Measurements from ENCODE around the gene HSD17B14. TPM values are rescaled to one million over a fixed set of nuclear protein-coding genes. Genes with fewer than 3 reads are reported as not detected.

HSD17B14 gene
- total and polyA plus RNA-seq, 9 of the 15 experiments (the other 6 are each of a cell fraction or from before 2014, with no cell fraction given): 0.16 TPM; not detected in 8

DNA sequence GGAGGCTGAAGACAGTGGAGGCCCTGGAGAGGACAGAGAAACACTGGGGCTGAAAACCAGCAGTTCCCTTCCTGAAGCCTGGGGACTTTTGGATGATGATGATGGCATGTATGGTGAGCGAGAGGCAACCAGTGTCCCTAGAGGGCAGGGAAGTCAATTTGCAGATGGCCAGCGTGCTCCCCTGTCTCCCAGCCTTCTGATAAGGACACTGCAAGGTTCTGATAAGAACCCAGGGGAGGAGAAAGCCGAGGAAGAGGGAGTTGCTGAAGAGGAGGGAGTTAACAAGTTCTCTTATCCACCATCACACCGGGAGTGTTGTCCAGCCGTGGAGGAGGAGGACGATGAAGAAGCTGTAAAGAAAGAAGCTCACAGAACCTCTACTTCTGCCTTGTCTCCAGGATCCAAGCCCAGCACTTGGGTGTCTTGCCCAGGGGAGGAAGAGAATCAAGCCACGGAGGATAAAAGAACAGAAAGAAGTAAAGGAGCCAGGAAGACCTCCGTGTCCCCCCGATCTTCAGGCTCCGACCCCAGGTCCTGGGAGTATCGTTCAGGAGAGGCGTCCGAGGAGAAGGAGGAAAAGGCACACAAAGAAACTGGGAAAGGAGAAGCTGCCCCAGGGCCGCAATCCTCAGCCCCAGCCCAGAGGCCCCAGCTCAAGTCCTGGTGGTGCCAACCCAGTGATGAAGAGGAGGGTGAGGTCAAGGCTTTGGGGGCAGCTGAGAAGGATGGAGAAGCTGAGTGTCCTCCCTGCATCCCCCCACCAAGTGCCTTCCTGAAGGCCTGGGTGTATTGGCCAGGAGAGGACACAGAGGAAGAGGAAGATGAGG, 37.4 kb upstream of the HSD17B14 start (continued):
- TF ChIP-seq, protein P1, sequence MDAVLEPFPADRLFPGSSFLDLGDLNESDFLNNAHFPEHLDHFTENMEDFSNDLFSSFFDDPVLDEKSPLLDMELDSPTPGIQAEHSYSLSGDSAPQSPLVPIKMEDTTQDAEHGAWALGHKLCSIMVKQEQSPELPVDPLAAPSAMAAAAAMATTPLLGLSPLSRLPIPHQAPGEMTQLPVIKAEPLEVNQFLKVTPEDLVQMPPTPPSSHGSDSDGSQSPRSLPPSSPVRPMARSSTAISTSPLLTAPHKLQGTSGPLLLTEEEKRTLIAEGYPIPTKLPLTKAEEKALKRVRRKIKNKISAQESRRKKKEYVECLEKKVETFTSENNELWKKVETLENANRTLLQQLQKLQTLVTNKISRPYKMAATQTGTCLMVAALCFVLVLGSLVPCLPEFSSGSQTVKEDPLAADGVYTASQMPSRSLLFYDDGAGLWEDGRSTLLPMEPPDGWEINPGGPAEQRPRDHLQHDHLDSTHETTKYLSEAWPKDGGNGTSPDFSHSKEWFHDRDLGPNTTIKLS (IDR thresholded peaks at IDR 0.05; ENCODE audit: borderline replicate concordance, low read depth): peak; percentile 38; the same call in 1 of the 2 replicates
- no peak for TF ChIP-seq ZNF695 (CRISPR knock-in tag; IDR thresholded peaks at IDR 0.05)
- TF ChIP-seq KHSRP (IDR thresholded peaks at IDR 0.05): peak; percentile 79
- TF ChIP-seq CREB1 (IDR thresholded peaks at IDR 0.05): peak; percentile 74
- TF ChIP-seq CREB1 (CRISPR knock-in tag; IDR thresholded peaks at IDR 0.05): no peak
- peak; percentile 84 for TF ChIP-seq ZNF766 (CRISPR knock-in tag; conservative IDR thresholded peaks at IDR 0.05)
- peak; percentile 91; the same call in 1 of the 2 replicates for TF ChIP-seq ZNF644 (tag; IDR thresholded peaks at IDR 0.05; ENCODE audit: low read depth)
- no peak for TF ChIP-seq PRMT5 (CRISPR knock-in tag; IDR thresholded peaks at IDR 0.05)
- TF ChIP-seq NCOA6 (IDR thresholded peaks at IDR 0.05): no peak; the same call in 1 of the 2 replicates
- TF ChIP-seq NCOA2 (IDR thresholded peaks at IDR 0.05; ENCODE audit: partially characterized antibody in 2 of 2): peak in 1 of 2 experiments; percentile 82
- TF ChIP-seq ZNF24 (IDR thresholded peaks at IDR 0.05): peak; percentile 31; the same call in 1 of the 2 replicates
- TF ChIP-seq, protein P2, sequence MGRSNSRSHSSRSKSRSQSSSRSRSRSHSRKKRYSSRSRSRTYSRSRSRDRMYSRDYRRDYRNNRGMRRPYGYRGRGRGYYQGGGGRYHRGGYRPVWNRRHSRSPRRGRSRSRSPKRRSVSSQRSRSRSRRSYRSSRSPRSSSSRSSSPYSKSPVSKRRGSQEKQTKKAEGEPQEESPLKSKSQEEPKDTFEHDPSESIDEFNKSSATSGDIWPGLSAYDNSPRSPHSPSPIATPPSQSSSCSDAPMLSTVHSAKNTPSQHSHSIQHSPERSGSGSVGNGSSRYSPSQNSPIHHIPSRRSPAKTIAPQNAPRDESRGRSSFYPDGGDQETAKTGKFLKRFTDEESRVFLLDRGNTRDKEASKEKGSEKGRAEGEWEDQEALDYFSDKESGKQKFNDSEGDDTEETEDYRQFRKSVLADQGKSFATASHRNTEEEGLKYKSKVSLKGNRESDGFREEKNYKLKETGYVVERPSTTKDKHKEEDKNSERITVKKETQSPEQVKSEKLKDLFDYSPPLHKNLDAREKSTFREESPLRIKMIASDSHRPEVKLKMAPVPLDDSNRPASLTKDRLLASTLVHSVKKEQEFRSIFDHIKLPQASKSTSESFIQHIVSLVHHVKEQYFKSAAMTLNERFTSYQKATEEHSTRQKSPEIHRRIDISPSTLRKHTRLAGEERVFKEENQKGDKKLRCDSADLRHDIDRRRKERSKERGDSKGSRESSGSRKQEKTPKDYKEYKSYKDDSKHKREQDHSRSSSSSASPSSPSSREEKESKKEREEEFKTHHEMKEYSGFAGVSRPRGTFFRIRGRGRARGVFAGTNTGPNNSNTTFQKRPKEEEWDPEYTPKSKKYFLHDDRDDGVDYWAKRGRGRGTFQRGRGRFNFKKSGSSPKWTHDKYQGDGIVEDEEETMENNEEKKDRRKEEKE (IDR thresholded peaks at IDR 0.05; ENCODE audit: borderline replicate concordance in 1 of 2, control insufficient read depth in 1 of 2, low read depth in 2 of 2, low read length in 1 of 2): no peak; a peak in 1 of 4 replicates
- TF ChIP-seq ZBTB7A (IDR thresholded peaks at IDR 0.05; ENCODE audit: borderline replicate concordance, control insufficient read depth, low read depth, low read length): 0 out of 2 replicates have a peak, but pooled peaks have one; percentile 11
- TF ChIP-seq ZNF561 (CRISPR knock-in tag; conservative IDR thresholded peaks at IDR 0.05): no peak
- TF ChIP-seq PCBP2 (IDR thresholded peaks at IDR 0.05; ENCODE audit: low read depth, low read length, poor library complexity, severe bottlenecking): no peak
- TF ChIP-seq, protein P3, sequence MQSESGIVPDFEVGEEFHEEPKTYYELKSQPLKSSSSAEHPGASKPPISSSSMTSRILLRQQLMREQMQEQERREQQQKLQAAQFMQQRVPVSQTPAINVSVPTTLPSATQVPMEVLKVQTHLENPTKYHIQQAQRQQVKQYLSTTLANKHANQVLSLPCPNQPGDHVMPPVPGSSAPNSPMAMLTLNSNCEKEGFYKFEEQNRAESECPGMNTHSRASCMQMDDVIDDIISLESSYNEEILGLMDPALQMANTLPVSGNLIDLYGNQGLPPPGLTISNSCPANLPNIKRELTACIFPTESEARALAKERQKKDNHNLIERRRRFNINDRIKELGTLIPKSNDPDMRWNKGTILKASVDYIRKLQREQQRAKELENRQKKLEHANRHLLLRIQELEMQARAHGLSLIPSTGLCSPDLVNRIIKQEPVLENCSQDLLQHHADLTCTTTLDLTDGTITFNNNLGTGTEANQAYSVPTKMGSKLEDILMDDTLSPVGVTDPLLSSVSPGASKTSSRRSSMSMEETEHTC (IDR thresholded peaks at IDR 0.05): peak; percentile 79; the same call in 1 of the 2 replicates
- TF ChIP-seq ZNF316 (IDR thresholded peaks at IDR 0.05): no peak
- TF ChIP-seq, protein P4, sequence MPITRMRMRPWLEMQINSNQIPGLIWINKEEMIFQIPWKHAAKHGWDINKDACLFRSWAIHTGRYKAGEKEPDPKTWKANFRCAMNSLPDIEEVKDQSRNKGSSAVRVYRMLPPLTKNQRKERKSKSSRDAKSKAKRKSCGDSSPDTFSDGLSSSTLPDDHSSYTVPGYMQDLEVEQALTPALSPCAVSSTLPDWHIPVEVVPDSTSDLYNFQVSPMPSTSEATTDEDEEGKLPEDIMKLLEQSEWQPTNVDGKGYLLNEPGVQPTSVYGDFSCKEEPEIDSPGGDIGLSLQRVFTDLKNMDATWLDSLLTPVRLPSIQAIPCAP (CRISPR knock-in tag; IDR thresholded peaks at IDR 0.05; ENCODE audit: borderline replicate concordance): 0 out of 2 replicates have a peak, but pooled peaks have one; percentile 66
- TF ChIP-seq NFRKB (IDR thresholded peaks at IDR 0.05; ENCODE audit: low read depth): peak; percentile 24; the same call in 1 of the 2 replicates
- TF ChIP-seq KDM5B (IDR thresholded peaks at IDR 0.05; ENCODE audit: insufficient replicate concordance, low read depth, low read length): peak; percentile 45

Measured in K562 (cell line).